ENCODE data around the gene PRSS53.

PRSS53 gene

GRCh38 chr16:31112711-31113110 is 24.0 kb upstream of the PRSS53 start:
- Histone ChIP-seq H3F3A (ENCODE audit: low read depth) (peaks cover 4% of the 10 kb centered on the region; the same call in 1 of the 2 replicates), H3K27me3 (ENCODE audit: insufficient read depth, low read length, poor library complexity, severe bottlenecking) (no peaks in the 10 kb centered on the region), H2AFZ (ENCODE audit: low read length) (no peak overlapping the region), H3K4me1 (ENCODE audit: insufficient read depth, low read length, poor library complexity, severe bottlenecking) (peaks cover 7% of the 10 kb centered on the region), H3K9ac (ENCODE audit: low read depth, low read length, poor library complexity, severe bottlenecking) (no peak overlapping the region), H3K79me2 (ENCODE audit: insufficient read depth, low read length) (peaks cover 24% of the 10 kb centered on the region), H4K20me1 (ENCODE audit: insufficient read depth, low read length, poor library complexity, severe bottlenecking) (peaks cover 5% of the 10 kb centered on the region), H3K9me2 (replicated peaks; ENCODE audit: low read depth, low read length) (no peaks in the 10 kb centered on the region), H3K4me2 (ENCODE audit: low read depth, low read length, poor library complexity, severe bottlenecking) (no peak overlapping the region), H3K9me3 (ENCODE audit: insufficient read depth, low read depth, low read length) (no peaks in the 10 kb centered on the region), H3K36me3 (ENCODE audit: insufficient read depth, low read length) (peaks cover 12% of the 10 kb centered on the region; the same call in 1 of the 2 replicates), H3K4me3 (ENCODE audit: low read length, poor library complexity, severe bottlenecking) (no peak overlapping the region)
- TF ChIP-seq CTCF (conservative IDR thresholded peaks at IDR 0.05; ENCODE audit: low read length), result no peak

- H3K36me3 ChIP-seq (ENCODE audit: insufficient read depth, low read length), result peaks cover 12% of the 10 kb centered on the region; the same call in 1 of the 2 replicates
- TF ChIP-seq CTCF (conservative IDR thresholded peaks at IDR 0.05; ENCODE audit: low read length) (no peak), EZH2phosphoT487 (IDR thresholded peaks at IDR 0.05; ENCODE audit: borderline replicate concordance) (no peak)
Measured at GRCh38 chr16:31111881-31112466, 23.2 kb upstream of the PRSS53 start.

GRCh38 chr16:31110106-31111034 is 21.6 kb upstream of the PRSS53 start:
- H3K4me1 ChIP-seq (ENCODE audit: insufficient read depth, low read length, poor library complexity, severe bottlenecking), result peaks cover 14% of the 10 kb centered on the region
- no peak for TF ChIP-seq EZH2phosphoT487 (IDR thresholded peaks at IDR 0.05; ENCODE audit: borderline replicate concordance)
- TF ChIP-seq CTCF (conservative IDR thresholded peaks at IDR 0.05; ENCODE audit: low read length), result no peak
- peaks cover 10% of the 10 kb centered on the region; the same call in 1 of the 2 replicates for H3F3A ChIP-seq (ENCODE audit: low read depth)
- no peak overlapping the region for H3K4me2 ChIP-seq (ENCODE audit: low read depth, low read length, poor library complexity, severe bottlenecking)
- H3K9me3 ChIP-seq (ENCODE audit: insufficient read depth, low read depth, low read length), result no peaks in the 10 kb centered on the region
- peaks cover 29% of the 10 kb centered on the region for H3K79me2 ChIP-seq (ENCODE audit: insufficient read depth, low read length)
- peaks cover 12% of the 10 kb centered on the region; the same call in 1 of the 2 replicates for H3K36me3 ChIP-seq (ENCODE audit: insufficient read depth, low read length)
- H4K20me1 ChIP-seq (ENCODE audit: insufficient read depth, low read length, poor library complexity, severe bottlenecking), result peaks cover 5% of the 10 kb centered on the region
- H3K4me3 ChIP-seq (ENCODE audit: low read length, poor library complexity, severe bottlenecking), result no peak overlapping the region
- H2AFZ ChIP-seq (ENCODE audit: low read length), result no peak overlapping the region
- no peaks in the 10 kb centered on the region for H3K27me3 ChIP-seq (ENCODE audit: insufficient read depth, low read length, poor library complexity, severe bottlenecking)
- no peak overlapping the region for H3K9ac ChIP-seq (ENCODE audit: low read depth, low read length, poor library complexity, severe bottlenecking)
- H3K9me2 ChIP-seq (replicated peaks; ENCODE audit: low read depth, low read length), result no peaks in the 10 kb centered on the region

More at GRCh38 chr16:31111881-31112466, 23.2 kb upstream of the PRSS53 start:
- H3K9ac ChIP-seq (ENCODE audit: low read depth, low read length, poor library complexity, severe bottlenecking), result no peak overlapping the region
- H3F3A ChIP-seq (ENCODE audit: low read depth), result peaks cover 5% of the 10 kb centered on the region; the same call in 1 of the 2 replicates
- H3K9me3 ChIP-seq (ENCODE audit: insufficient read depth, low read depth, low read length), result no peaks in the 10 kb centered on the region
- no peak overlapping the region for H3K4me3 ChIP-seq (ENCODE audit: low read length, poor library complexity, severe bottlenecking)
- H3K4me2 ChIP-seq (ENCODE audit: low read depth, low read length, poor library complexity, severe bottlenecking), result no peak overlapping the region
- peaks cover 5% of the 10 kb centered on the region for H4K20me1 ChIP-seq (ENCODE audit: insufficient read depth, low read length, poor library complexity, severe bottlenecking)
- H2AFZ ChIP-seq (ENCODE audit: low read length), result no peak overlapping the region
- peaks cover 29% of the 10 kb centered on the region for H3K79me2 ChIP-seq (ENCODE audit: insufficient read depth, low read length)
- H3K9me2 ChIP-seq (replicated peaks; ENCODE audit: low read depth, low read length), result no peaks in the 10 kb centered on the region
- no peaks in the 10 kb centered on the region for H3K27me3 ChIP-seq (ENCODE audit: insufficient read depth, low read length, poor library complexity, severe bottlenecking)
- H3K4me1 ChIP-seq (ENCODE audit: insufficient read depth, low read length, poor library complexity, severe bottlenecking), result peaks cover 11% of the 10 kb centered on the region

All from Loucy (cell line).